ENCODE measurements around the gene SLC25A22.

GRCh38 chr11:826836-827145 lies 28.7 kb upstream of the SLC25A22 start:
- no peak for TF ChIP-seq USF1 (IDR thresholded peaks at IDR 0.05; ENCODE audit: borderline replicate concordance, low read depth)
- no peak for TF ChIP-seq CTCF (IDR thresholded peaks at IDR 0.05)
- no peak for TF ChIP-seq MEF2A (IDR thresholded peaks at IDR 0.05; ENCODE audit: borderline replicate concordance, low read depth)
- TF ChIP-seq TCF12 (IDR thresholded peaks at IDR 0.05), result no peak
- TF ChIP-seq MXI1 (IDR thresholded peaks at IDR 0.05; ENCODE audit: low read depth, low read length), result no peak
- TF ChIP-seq EZH2phosphoT487 (IDR thresholded peaks at IDR 0.05; ENCODE audit: borderline replicate concordance, low read depth), result no peak
- no peak for TF ChIP-seq RFX5 (IDR thresholded peaks at IDR 0.05; ENCODE audit: low read length)
- no peak for TF ChIP-seq RAD21 (IDR thresholded peaks at IDR 0.05; ENCODE audit: low read length)
- TF ChIP-seq NFIC (IDR thresholded peaks at IDR 0.05; ENCODE audit: borderline replicate concordance), result no peak
- no peak for TF ChIP-seq NRF1 (IDR thresholded peaks at IDR 0.05; ENCODE audit: low read depth, low read length)
- TF ChIP-seq RXRA (IDR thresholded peaks at IDR 0.05; ENCODE audit: borderline replicate concordance, low read depth), result no peak
- TF ChIP-seq SIN3A (IDR thresholded peaks at IDR 0.05; ENCODE audit: borderline replicate concordance, low read depth, low read length), result no peak
- no peak for TF ChIP-seq FOXM1 (IDR thresholded peaks at IDR 0.05; ENCODE audit: low read depth)
